Retinal pigment epithelial cell (primary cell): ENCODE measurements around the gene ATXN7L1.
"Not testable (repeated sequence)": the region's sequence is repeated elsewhere in the genome, so short reads cannot be mapped to it uniquely, and the experiment has no call there.

Experiments used
- DNase-seq: peaks from one replicate; pipeline ENCODE4 v3.0.0-alpha.2; 2010; ENCODE audit warnings: low read depth
- H3K4me3 ChIP-seq: 2 replicates; pipeline ENCODE4 v1.5.1; 2011; ENCODE audit warnings: mild to moderate bottlenecking, low read length, control low read depth, moderate library complexity
- CTCF ChIP-seq: conservative IDR thresholded peaks from 2 replicates; pipeline ENCODE4 v1.5.1; 2011; ENCODE audit warnings: low read depth, low read length, control low read depth, inconsistent platforms

Gene ATXN7L1

GRCh38 chr7:105602325-105603305 lies 273.8 kb downstream of the ATXN7L1 start:
- DNase-seq = peak; percentile 85
- no peak overlapping the region for H3K4me3 ChIP-seq
- no peak for TF ChIP-seq CTCF

GRCh38 chr7:105600720-105601550 lies 275.5 kb downstream of the ATXN7L1 start:
- H3K4me3 ChIP-seq = no peak overlapping the region
- no peak for TF ChIP-seq CTCF
- DNase-seq = no peak

GRCh38 chr7:105599551-105599950 lies 276.8 kb downstream of the ATXN7L1 start:
- DNase-seq = no peak
- TF ChIP-seq CTCF = no peak
- no peak overlapping the region for H3K4me3 ChIP-seq

GRCh38 chr7:105599080-105599479 lies 277.3 kb downstream of the ATXN7L1 start:
- not testable (repeated sequence) for DNase-seq

GRCh38 chr7:105596866-105597265 lies 279.5 kb downstream of the ATXN7L1 start:
- H3K4me3 ChIP-seq = no peak overlapping the region
- no peak for DNase-seq
- TF ChIP-seq CTCF = no peak

More at GRCh38 chr7:105599080-105599479, 277.3 kb downstream of the ATXN7L1 start:
- not testable (repeated sequence) for H3K4me3 ChIP-seq

- no peak for DNase-seq
- no peak overlapping the region for H3K4me3 ChIP-seq
- peak; percentile 4 for TF ChIP-seq CTCF
These were observed 282.4 kb downstream of the ATXN7L1 start for GRCh38 chr7:105594034-105594433.

- H3K4me3 ChIP-seq = no peak overlapping the region
- no peak for TF ChIP-seq CTCF
- DNase-seq = no peak
These were observed 284.9 kb downstream of the ATXN7L1 start for GRCh38 chr7:105591522-105591921.
